Stimulated activated CD8-positive, alpha-beta memory T cell treated with anti-CD3 and anti-CD28 coated beads, Interleukin-12 subunit alpha, Interleukin-12 subunit beta, amount 100 ng/mL, for 24 hours (primary cell): ENCODE results near the gene MEF2A.

Experiments used
- DNase-seq: peaks from one replicate; pipeline ENCODE4 v3.0.0-alpha.2; 2020; ENCODE audit errors: extremely low read depth

The MEF2A gene

GRCh38 chr15:99605990-99606389 lies 40.2 kb downstream of the MEF2A start:
- DNase-seq: no peak

DNA sequence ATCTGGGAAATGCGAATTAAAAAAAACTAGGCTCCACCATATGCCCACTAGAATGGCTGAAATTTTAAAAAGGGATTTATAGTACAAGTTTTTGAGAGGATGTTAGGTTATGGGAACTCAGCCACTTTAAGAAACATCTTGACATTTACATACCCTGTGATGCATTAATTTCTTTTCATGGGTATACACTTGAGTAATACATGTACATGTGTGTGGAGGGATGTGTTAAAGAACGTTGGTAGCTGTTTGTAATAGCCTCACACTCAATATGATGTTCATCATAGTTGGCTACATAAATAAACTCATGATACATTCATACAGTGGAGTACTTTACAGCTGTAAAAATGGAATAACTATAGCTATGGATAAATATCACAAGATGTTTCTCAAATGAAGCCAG lies 40.9 kb downstream of the MEF2A start:
- DNase-seq: no peak

DNA sequence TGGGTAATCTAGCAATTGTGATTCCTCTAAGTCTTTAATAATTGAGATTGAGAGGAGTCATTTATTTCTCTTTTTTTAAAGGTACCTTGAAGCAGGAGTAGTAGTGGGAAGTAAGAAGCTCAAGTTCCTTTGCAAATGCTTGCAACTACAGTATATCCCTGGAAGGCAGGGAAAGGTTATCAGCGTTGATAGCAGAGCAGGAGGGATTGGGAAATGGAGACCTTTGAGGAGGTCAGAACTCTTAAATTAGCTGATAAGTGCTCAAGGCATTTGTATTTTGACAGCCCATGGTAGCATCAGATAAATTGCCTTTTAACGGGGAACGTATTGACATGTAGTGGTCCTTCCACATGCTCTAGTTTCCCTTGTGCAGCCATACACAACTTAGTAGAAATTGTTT lies 47.7 kb downstream of the MEF2A start:
- DNase-seq: no peak

DNA sequence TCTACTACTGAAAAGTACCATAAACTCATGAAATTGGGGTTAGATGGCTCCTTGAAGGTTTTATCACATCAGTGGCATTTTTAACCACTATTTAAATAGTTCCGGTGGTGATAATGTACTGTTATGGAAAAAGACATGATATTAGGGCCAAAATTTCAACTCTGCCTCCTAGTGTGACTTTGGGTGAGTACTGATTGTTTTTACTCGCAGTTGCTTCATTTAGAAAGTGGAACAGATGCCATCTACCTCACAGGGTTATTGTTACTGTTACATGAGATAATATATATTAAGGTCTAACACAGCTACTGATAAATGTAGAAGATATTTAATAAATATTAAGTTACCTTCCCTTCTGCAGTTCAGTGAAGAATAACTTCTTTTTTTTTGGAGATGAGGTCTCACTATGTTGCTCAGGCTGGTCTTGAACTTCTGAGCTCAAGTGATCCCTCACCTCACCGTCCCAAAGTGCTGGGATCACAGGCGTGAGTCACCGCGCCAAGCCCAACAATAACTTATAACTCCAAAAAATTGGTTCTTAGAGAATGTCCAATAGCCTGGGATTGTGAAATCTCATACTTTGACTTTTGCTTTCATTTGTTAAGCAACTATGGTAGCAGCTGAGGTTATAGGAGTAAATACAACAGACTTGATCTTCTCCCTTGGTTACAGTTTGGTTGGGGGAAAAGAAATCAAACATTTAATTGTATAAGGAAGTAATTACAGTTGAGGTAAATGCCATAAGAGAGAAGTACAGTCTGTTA lies 48.3 kb downstream of the MEF2A start:
- DNase-seq: no peak

DNA sequence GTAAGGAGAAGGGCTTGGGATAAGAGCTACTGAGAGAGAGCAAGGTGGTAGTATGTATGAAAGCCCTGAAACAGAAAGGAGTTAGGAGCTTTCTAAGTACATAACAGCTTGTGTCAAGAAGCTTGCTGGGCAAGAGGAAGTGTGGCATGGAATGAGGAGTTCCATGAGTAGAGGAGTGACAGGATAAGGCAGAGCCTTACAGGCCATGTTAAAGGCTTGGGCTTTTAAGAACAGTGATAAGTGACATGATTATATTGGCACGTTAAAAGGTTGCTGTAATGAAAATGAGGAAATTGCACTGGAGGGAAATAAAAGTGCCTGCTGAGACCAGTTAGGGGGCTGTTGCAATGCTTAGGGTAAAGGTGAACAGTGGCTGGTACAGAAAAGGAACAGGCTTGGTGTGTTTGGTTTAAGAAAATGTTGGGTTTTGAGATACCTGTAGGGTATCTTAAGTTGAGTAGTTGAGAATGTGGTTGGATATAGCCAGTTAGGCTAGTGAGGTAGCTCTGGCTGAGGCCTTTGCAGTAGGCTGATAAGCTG lies 49.0 kb downstream of the MEF2A start:
- no peak for DNase-seq

GRCh38 chr15:99615460-99615859 lies 49.7 kb downstream of the MEF2A start:
- no peak for DNase-seq

GRCh38 chr15:99616129-99616528 lies 50.3 kb downstream of the MEF2A start:
- DNase-seq: no peak

- DNase-seq: no peak
Observed at GRCh38 chr15:99616773-99617342, 51.1 kb downstream of the MEF2A start.

DNA sequence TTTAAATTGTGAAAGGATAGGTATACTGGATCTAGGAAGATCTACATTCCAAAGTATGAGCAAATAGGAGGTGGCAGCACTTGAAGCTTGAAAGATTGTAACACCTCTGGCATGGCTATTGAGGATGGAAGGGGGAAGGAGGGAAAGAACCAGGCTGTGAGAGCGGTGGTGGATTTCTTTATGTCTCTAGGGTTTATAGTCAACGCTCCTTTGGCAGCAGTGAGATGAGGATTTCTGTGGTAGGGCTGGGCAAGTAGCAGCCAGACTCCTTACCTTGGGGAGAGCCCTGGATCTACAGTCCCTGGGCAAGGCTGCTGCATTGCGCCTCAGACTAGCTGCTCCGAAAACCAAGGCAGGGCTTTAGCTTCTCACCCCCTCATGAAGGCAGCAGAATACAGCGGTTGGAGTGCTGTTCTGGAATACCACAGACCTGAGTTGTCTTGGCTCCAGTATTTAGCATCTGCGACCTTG lies 53.2 kb downstream of the MEF2A start:
- no peak for DNase-seq

- no peak for DNase-seq
Observed at GRCh38 chr15:99619712-99620111, 53.9 kb downstream of the MEF2A start.

- DNase-seq: no peak
Observed at GRCh38 chr15:99620178-99620577, 54.4 kb downstream of the MEF2A start.

DNA sequence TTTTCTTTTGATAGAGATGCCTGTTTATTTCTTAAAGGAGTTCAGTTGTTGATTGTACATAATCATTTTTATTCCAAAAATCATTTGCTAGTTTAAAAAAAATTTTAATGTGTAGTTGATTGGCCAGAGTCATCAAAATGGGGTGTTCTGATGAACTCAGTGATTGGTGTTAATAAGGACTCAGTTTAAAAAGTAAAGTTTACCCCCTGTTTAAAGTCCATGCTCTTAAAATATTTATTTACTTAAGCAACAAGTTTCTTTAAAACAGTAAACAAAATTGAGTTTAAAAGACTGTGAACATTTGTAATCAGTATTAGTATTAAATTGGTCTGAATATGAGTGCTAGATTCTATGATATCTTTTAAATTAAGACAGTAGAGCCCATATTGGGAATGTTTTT lies 56.0 kb downstream of the MEF2A start:
- no peak for DNase-seq

- DNase-seq: no peak
Observed at GRCh38 chr15:99628374-99629001, 62.7 kb downstream of the MEF2A start.

DNA sequence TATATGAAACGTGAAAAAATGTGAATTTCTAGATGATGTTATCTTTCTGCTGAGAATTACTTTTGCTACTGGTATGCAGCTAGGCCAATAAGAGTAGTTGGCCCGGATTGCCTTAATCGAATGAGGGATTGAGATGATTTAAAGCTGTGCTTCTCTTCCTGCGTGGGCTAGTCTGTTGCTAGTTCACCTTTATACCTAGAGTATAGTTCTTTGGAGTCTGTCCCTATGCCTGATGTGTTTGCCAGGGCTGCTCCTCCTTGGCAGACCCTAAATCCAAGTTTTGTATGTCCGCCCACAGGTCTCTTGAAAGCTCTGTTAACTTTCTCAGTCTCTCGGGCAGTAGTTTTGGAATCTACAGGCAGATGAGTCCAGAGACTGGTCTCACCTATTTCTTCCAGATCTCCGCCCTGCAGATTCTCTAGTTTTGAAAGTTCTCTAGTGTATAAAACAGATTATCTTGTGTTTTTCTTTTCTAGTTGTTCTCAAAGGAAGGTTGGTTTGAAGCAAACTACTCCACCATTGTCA lies 64.9 kb downstream of the MEF2A start:
- no peak for DNase-seq

- DNase-seq: no peak
Observed at GRCh38 chr15:99631255-99631654, 65.5 kb downstream of the MEF2A start.

DNA sequence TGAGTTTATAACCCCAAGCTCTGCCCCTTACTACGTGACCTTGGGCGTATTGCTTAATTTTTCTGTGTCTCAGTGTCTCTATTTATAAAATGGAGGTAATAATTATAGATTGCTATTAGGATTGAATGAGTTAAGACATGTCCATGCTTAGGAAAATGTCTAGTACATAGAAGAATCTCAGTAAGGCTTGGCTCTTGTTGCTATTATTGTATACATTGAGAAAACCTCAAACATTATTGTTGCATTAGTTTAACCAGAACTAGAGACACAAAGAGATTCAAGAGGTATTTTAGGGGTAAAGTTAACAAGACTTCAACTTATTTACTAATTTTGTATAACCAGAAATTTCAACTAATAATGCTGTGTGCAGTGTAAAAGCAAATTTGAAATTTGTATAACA lies 66.7 kb downstream of the MEF2A start:
- DNase-seq: no peak

- no peak for DNase-seq
Observed at GRCh38 chr15:99633655-99634054, 67.9 kb downstream of the MEF2A start.

- no peak for DNase-seq
Observed at GRCh38 chr15:99634576-99634975, 68.8 kb downstream of the MEF2A start.

- no peak for DNase-seq
Observed at GRCh38 chr15:99635145-99635544, 69.4 kb downstream of the MEF2A start.

GRCh38 chr15:99635794-99636193 lies 70.0 kb downstream of the MEF2A start:
- DNase-seq: no peak

DNA sequence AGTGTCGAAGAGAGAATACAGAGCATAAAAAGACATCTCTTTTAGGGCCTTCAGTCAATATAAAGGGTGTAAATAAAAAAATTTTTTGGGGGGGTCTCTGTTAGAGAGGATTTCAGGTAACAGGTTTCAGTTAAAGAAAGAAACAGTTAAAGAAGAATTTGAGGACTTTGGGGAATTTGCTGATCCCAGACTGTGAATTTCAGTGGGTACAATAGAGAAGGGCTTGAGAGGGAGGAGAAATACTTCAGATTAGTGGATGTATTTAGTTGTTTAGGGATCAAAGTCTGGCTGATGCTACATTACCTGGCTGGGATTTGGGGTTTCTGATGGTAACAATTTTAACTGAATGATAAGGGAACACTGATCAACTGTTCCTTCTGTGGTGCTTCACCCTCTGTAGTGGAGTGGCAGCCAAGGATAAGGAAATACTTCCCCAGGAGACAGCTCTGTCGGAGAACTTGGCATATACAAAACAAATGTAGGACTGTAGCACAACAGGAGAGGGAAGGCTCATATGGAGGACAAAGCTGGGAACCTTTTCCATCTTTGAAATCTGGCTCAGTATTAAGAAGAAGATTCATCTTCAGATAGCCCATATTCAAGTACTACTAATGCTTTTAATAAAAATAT lies 79.2 kb downstream of the MEF2A start:
- DNase-seq: no peak

DNA sequence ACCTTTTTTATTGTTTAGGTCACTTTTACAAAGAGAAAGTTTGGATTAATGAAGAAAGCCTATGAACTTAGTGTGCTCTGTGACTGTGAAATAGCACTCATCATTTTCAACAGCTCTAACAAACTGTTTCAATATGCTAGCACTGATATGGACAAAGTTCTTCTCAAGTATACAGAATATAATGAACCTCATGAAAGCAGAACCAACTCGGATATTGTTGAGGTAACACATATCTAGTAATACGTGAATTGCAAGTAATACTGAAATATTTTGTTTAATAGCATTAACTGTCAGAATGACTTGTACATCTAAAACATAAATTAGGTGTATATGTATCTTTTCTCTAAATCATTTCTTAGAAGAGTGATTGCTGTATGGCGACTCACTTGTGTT lies 79.8 kb downstream of the MEF2A start:
- no peak for DNase-seq
